Adrenal gland (tissue), 5 donors: ENCODE data around the gene ZC3H18.

ENCODE experiments used
- CTCF ChIP-seq, 6 experiments: fragments of 450-650 bp in 4 of 6; fragments of 200-600 bp in 2 of 6; sonication (generic) in 1 of 6; IDR thresholded peaks; 1 replicate in 5 of 6; 2 replicates in 1 of 6; pipeline versions ENCODE4 v1.5.1 to v1.8.0; 2016 to 2021; ENCODE audit warnings: antibody characterized with exemption in 6 of 6, mild to moderate bottlenecking in 2 of 6, moderate library complexity in 1 of 6
- POLR2A ChIP-seq, 2 donors: fragments of 450-650 bp; IDR thresholded peaks; one replicate each; pipeline ENCODE4 v1.6.1; 2017; ENCODE audit warnings: antibody characterized with exemption in 2 of 2, mild to moderate bottlenecking in 2 of 2, moderate library complexity in 1 of 2
- donor health status: DM: no; HTN: no; CAD: no.

GRCh38 chr16:88636488-88637265, 66.5 kb downstream of the ZC3H18 start:
- TF ChIP-seq POLR2A (IDR thresholded peaks at IDR 0.05) = no peak
- TF ChIP-seq CTCF (IDR thresholded peaks at IDR 0.05) = no peak
